MM.1S (cell line): ENCODE results near the gene BRD9.
"Not testable (repeated sequence)": the region's sequence is repeated elsewhere in the genome, so short reads cannot be mapped to it uniquely, and the experiment has no call there.

Experiments used
- DNase-seq: peaks from one replicate; pipeline ENCODE4 v3.0.0-alpha.2; 2015
- H2AFZ ChIP-seq: fragments of 300-600 bp; sonication (generic); 2 replicates; pipeline ENCODE4 v1.6.0; 2016; ENCODE audit warnings: antibody characterized with exemption, low read length
- H3F3A ChIP-seq: fragments of 300-600 bp; sonication (generic); 2 replicates; pipeline ENCODE4 v1.6.1; 2016; ENCODE audit warnings: mild to moderate bottlenecking, antibody characterized with exemption, low read length, moderate library complexity, mixed read lengths; ENCODE audit not compliant: insufficient read depth
- H3K27ac ChIP-seq: fragments of 300-600 bp; sonication (generic); 2 replicates; pipeline ENCODE4 v1.5.1; 2016; ENCODE audit warnings: mild to moderate bottlenecking, low read length
- H3K27me3 ChIP-seq: fragments of 300-600 bp; sonication (generic); replicated peaks from 2 replicates; pipeline ENCODE4 v1.6.0; 2016; ENCODE audit warnings: low read length; ENCODE audit not compliant: insufficient read depth
- H3K36me3 ChIP-seq: fragments of 300-600 bp; sonication (generic); replicated peaks from 2 replicates; pipeline ENCODE4 v1.6.1; 2016; ENCODE audit warnings: mild to moderate bottlenecking, low read length, mixed read lengths; ENCODE audit not compliant: insufficient read depth
- H3K4me1 ChIP-seq: fragments of 300-600 bp; sonication (generic); 2 replicates; pipeline ENCODE4 v1.6.1; 2016; ENCODE audit warnings: low read length, mixed read lengths
- H3K4me2 ChIP-seq: fragments of 300-600 bp; sonication (generic); 2 replicates; pipeline ENCODE4 v1.6.0; 2016; ENCODE audit warnings: low read depth, low read length
- H3K4me3 ChIP-seq: fragments of 300-600 bp; sonication (generic); 2 replicates; pipeline ENCODE4 v1.5.1; 2016; ENCODE audit warnings: low read length, mixed read lengths
- H3K79me2 ChIP-seq: fragments of 300-600 bp; sonication (generic); 2 replicates; pipeline ENCODE4 v1.6.1; 2016; ENCODE audit warnings: mixed run types, low read length, mixed read lengths
- H3K9ac ChIP-seq: fragments of 300-600 bp; sonication (generic); 2 replicates; pipeline ENCODE4 v1.6.1; 2016; ENCODE audit warnings: low read length, mixed read lengths
- H3K9me2 ChIP-seq: fragments of 300-600 bp; sonication (generic); replicated peaks from 2 replicates; pipeline ENCODE4 v1.6.1; 2016; ENCODE audit warnings: mild to moderate bottlenecking, low read length, mixed read lengths; ENCODE audit not compliant: insufficient read depth
- H3K9me3 ChIP-seq: fragments of 300-600 bp; sonication (generic); replicated peaks from 2 replicates; pipeline ENCODE4 v1.6.1; 2016; ENCODE audit warnings: mild to moderate bottlenecking, low read length, mixed read lengths; ENCODE audit not compliant: insufficient read depth
- H4K20me1 ChIP-seq: fragments of 300-600 bp; sonication (generic); 2 replicates; pipeline ENCODE4 v1.6.1; 2016; ENCODE audit warnings: mild to moderate bottlenecking, low read length, moderate library complexity, mixed read lengths; ENCODE audit not compliant: insufficient read depth
- CTCF ChIP-seq: fragments of 300-600 bp; sonication (generic); IDR thresholded peaks from 2 replicates; pipeline ENCODE4 v1.5.1; 2016; ENCODE audit warnings: antibody characterized with exemption, low read length, mixed read lengths
- EZH2 ChIP-seq: fragments of 300-600 bp; sonication (generic); optimal IDR thresholded peaks from 2 replicates; pipeline ENCODE3; 2017; ENCODE audit warnings: low read depth, mild to moderate bottlenecking, antibody characterized with exemption, low read length, mixed read lengths
- EZH2phosphoT487 ChIP-seq: fragments of 300-600 bp; sonication (generic); IDR thresholded peaks from 2 replicates; pipeline ENCODE4 v1.6.1; 2018; ENCODE audit warnings: antibody characterized with exemption, low read length

The BRD9 gene

GRCh38 chr5:892394-893136, at the start of gene BRD9, which contains the start of gene TRIP13:
Gene BRD9, minus strand, starts transcription at chr5:892801. Its CDS starts 144 bp downstream, at chr5:892657.
Gene TRIP13, plus strand, starts transcription at chr5:892884. Its CDS starts 115 bp downstream, at chr5:892999.
- no peaks in the 10 kb centered on the region for H3K27me3 ChIP-seq
- TF ChIP-seq EZH2phosphoT487 (no peak), CTCF (no peak), EZH2 (no peak)
- H3K27ac ChIP-seq, result peak within 1 kb of the TSS; percentile 87
- no peaks in the 10 kb centered on the region for H4K20me1 ChIP-seq
- H2AFZ ChIP-seq, result peak within 1 kb of the TSS; percentile 65; the same call in 1 of the 2 replicates
- 0 out of 2 replicates have a peak, but pooled peaks cover 5% of the 10 kb centered on the region for H3F3A ChIP-seq
- peak within 1 kb of the TSS; percentile 97 for H3K4me2 ChIP-seq
- peak within 1 kb of the TSS; percentile 93 for H3K9ac ChIP-seq
- peak; percentile 90 for DNase-seq
- H3K4me3 ChIP-seq, result peak within 1 kb of the TSS; percentile 96
- H3K9me3 ChIP-seq, result no peaks in the 10 kb centered on the region
- peaks cover 26% of the 10 kb centered on the region; the same call in 1 of the 2 replicates for H3K4me1 ChIP-seq
- no peaks in the 10 kb centered on the region for H3K9me2 ChIP-seq
- peaks cover 91% of the 10 kb centered on the region for H3K79me2 ChIP-seq
- H3K36me3 ChIP-seq, result peaks cover 34% of the 10 kb centered on the region

- not testable (repeated sequence) for H3K4me1 ChIP-seq, H3K4me3 ChIP-seq, H3K9me3 ChIP-seq, H3K79me2 ChIP-seq, H2AFZ ChIP-seq, H3K27ac ChIP-seq, H3K9me2 ChIP-seq, H3K36me3 ChIP-seq, H3K9ac ChIP-seq, DNase-seq, H3K4me2 ChIP-seq, H4K20me1 ChIP-seq, H3F3A ChIP-seq
- H3K27me3 ChIP-seq, result peaks cover 12% of the 10 kb centered on the region
These were observed 48.1 kb upstream of the BRD9 start for GRCh38 chr5:940741-941140.

- H3K27me3 ChIP-seq, result peaks cover 12% of the 10 kb centered on the region; the same call in 1 of the 2 replicates
- no peak for TF ChIP-seq EZH2
- no peak for TF ChIP-seq CTCF
- TF ChIP-seq EZH2phosphoT487, result no peak
- H3K4me2 ChIP-seq, result no peak overlapping the region
- no peaks in the 10 kb centered on the region for H3F3A ChIP-seq
- no peaks in the 10 kb centered on the region for H4K20me1 ChIP-seq
- no peaks in the 10 kb centered on the region for H3K4me1 ChIP-seq
- H2AFZ ChIP-seq, result no peak overlapping the region
- no peaks in the 10 kb centered on the region for H3K9me2 ChIP-seq
- no peak overlapping the region for H3K4me3 ChIP-seq
- H3K27ac ChIP-seq, result no peak overlapping the region
- H3K9me3 ChIP-seq, result no peaks in the 10 kb centered on the region
- no peak for DNase-seq
- no peak overlapping the region for H3K9ac ChIP-seq
- no peaks in the 10 kb centered on the region for H3K36me3 ChIP-seq
- H3K79me2 ChIP-seq, result no peaks in the 10 kb centered on the region
These were observed 46.8 kb upstream of the BRD9 start for GRCh38 chr5:939368-939767.
